ENCODE data around the gene WDPCP.

- TF ChIP-seq CTCF (IDR thresholded peaks at IDR 0.05; ENCODE audit: low read depth, low read length, poor library complexity, severe bottlenecking) (no peak), EZH2phosphoT487 (IDR thresholded peaks at IDR 0.05; ENCODE audit: borderline replicate concordance, low read length) (no peak)
Measured at GRCh38 chr2:63631501-63631900, 43.2 kb upstream of the WDPCP start.
